Coronary artery (tissue), 2 donors: Measurements from ENCODE around the gene STK32C.

Experiments used
- DNase-seq: peaks from one replicate; pipeline ENCODE4 v3.0.0-alpha.2; 2017; ENCODE audit warnings: low spot score
- H3K27ac ChIP-seq, 2 donors: fragments of 200-600 bp; sonication (generic); one replicate each; pipeline ENCODE4 v1.5.1; 2016 to 2019
- H3K4me3 ChIP-seq: fragments of 200-600 bp; sonication (generic); 2 replicates; pipeline ENCODE4 v1.5.1; 2016; ENCODE audit warnings: mild to moderate bottlenecking, moderate library complexity
- TF ChIP-seq, protein P1 (sequence below): fragments of 200-600 bp; sonication (generic); IDR thresholded peaks from one replicate; pipeline ENCODE4 v1.5.1; 2019; ENCODE audit warnings: antibody characterized with exemption

STK32C gene

DNA sequence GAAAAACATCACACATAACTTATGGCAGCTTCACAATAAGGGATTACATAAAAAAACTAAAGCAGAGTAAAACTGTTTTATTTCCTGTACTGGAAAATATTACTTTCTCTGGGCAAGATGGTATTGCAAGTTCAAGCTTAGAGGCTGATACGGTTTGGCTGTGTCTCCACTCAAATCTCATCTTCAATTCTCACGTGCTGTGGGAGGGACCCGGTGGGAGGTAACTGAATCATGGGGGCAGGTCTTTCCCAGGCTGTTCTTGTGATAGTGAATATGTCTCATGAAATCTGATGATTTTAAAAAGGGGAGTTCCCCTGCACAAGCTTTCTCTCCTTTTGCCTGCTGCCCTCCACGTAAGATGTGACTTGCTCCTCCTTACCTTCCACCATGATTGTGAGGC, 19.2 kb upstream of the STK32C start:
- Histone ChIP-seq H3K27ac (no peak overlapping the region), H3K4me3 (no peak overlapping the region)
- TF ChIP-seq, protein P1, sequence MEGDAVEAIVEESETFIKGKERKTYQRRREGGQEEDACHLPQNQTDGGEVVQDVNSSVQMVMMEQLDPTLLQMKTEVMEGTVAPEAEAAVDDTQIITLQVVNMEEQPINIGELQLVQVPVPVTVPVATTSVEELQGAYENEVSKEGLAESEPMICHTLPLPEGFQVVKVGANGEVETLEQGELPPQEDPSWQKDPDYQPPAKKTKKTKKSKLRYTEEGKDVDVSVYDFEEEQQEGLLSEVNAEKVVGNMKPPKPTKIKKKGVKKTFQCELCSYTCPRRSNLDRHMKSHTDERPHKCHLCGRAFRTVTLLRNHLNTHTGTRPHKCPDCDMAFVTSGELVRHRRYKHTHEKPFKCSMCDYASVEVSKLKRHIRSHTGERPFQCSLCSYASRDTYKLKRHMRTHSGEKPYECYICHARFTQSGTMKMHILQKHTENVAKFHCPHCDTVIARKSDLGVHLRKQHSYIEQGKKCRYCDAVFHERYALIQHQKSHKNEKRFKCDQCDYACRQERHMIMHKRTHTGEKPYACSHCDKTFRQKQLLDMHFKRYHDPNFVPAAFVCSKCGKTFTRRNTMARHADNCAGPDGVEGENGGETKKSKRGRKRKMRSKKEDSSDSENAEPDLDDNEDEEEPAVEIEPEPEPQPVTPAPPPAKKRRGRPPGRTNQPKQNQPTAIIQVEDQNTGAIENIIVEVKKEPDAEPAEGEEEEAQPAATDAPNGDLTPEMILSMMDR = no peak
- DNase-seq = no peak

DNA sequence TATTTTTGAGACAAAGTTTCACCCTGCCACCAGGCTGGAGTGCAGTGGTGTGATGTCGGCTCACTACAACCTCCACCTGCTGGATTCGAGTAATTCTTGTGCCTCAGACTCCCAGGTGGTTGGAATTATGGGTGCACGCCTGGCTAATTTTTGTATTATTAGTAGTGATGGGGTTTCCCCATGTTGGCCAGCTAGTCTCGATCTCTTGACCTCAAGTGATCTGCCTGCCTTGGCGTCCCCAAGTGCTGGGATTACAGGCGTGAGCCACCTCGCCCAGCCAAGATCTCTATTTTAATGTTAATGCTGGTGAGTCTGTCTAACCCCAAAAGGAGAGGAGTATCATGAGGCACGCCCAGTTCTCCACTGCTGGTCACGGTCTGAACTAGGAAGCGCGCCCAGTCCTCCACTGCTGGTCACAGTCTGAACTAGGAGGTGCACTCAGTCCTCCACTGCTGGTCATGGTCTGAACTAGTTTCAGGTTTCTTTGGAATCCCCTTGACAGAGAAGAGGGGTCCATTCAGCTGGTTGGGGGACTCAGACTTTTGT, 18.7 kb upstream of the STK32C start:
- TF ChIP-seq, protein P1 = no peak
- no peak overlapping the region for H3K4me3 ChIP-seq
- DNase-seq = no peak
- no peak overlapping the region for H3K27ac ChIP-seq

DNA sequence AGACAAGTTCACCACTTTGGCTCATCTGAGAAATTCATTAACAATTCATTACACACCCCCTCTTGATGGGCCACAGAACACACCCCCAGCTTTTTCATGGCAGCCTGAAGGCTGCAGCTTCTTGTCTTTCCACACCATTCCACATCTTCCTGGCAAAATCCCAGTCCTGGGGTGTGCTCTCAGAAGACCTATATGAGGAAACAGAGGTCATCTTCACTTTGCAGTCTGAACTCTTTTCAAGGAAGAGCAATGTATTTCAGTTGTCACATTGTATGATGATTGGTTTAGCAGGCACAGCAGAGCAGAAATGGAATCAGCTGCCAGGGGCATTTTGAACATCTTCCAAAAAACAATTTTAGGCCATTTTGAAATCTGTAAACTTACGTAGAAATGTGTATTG, 16.4 kb upstream of the STK32C start:
- TF ChIP-seq, protein P1 = no peak
- Histone ChIP-seq H3K27ac (no peak overlapping the region), H3K4me3 (no peak overlapping the region)
- DNase-seq = no peak

DNA sequence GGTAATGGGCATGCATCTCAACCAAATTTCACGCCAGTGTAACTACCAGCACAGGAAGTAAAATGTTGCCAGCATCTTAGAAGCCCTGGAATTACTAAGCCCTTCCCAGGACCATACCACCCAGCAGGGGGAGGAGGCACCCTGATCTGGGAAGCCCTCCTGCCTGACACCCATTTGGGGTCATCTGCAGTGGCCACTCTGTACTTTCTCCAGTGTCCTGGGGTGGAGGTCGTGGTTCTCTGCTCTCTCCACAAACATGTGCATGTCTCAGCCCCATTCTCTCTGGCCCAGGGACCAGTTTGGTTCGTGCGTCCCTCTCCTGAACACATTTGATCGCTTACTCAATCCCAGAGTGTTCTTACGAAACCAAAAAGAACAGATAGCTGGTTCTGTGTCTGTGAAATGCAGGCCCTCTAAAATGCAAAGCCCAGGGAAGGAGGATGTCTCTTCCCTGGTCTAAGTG, 14.9 kb upstream of the STK32C start:
- no peak for DNase-seq
- Histone ChIP-seq H3K27ac (no peak overlapping the region), H3K4me3 (no peak overlapping the region)
- TF ChIP-seq, protein P1 = no peak

DNA sequence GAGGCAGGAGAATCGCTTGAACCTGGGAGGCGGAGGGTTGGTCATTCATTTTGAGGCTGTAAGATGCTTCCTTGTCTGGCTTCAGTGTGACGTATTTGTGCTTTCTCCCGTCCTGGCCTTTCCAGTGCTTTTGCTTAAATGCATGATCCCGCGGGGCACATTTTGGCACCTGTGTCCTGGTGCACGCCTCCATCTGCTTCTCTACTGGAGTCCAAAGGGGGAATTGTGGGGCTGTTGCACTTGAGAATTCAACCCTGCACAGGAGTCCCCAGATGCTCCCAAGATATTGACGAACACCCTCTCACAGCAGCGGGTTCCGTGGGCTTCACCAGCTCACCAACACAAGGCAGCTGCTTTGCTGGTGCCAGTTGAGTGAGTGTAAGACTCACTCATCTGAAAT, 14.0 kb upstream of the STK32C start:
- no peak for DNase-seq
- TF ChIP-seq, protein P1 = no peak
- H3K4me3 ChIP-seq = no peak overlapping the region
- no peak overlapping the region for H3K27ac ChIP-seq

DNA sequence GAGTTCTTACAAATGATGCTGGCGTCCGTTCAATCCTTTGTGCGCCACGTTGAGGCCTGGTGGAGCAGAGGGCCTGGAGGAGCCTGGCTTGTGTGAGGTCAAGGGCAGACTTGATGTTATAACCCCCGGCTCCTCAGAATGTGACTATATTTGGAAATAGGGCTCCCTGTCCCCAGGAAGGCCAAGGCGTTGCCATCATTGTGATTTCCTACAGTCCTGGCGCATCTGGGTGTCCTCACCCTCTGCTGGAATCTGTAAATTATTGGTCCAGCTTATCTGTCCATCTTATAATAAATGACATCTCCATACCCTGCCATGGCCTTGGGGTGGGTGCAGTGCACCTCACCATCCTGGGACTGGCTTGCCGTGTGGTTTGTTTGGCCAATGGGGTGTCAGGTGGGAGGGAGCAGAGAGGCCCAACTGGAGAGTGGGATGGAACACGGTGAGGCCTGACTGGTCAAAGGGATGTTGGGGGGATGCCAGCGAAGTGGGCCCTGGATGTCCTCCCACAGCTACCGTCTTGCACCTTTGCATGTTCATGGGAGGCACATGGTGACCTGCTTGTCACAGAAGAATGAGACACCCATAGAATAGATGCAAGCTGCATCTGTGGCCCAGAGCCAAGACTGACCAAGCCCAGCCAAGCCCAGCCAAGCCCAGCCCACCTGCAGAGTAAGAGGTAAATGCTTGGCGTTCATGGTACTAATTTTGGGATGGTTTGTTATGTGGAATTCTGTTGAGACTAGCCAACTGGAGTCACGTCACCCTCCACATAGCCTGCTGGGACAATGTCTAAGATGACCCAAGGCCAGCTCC, 13.1 kb upstream of the STK32C start:
- TF ChIP-seq, protein P1 = no peak
- Histone ChIP-seq H3K4me3 (no peak overlapping the region), H3K27ac (no peak overlapping the region)
- no peak for DNase-seq
